Panc1 (cell line): ENCODE data around the gene SAMD14.
A peak's percentile ranks its signal among the peaks of the same experiment; 100 is the strongest.

Experiments used
- CTCF ChIP-seq: fragments of 450-650 bp; IDR thresholded peaks from 2 replicates; pipeline ENCODE4 v1.5.1; 2017; ENCODE audit warnings: mild to moderate bottlenecking
- SIN3A ChIP-seq: IDR thresholded peaks from 2 replicates; pipeline ENCODE4 v1.6.1; 2012; ENCODE audit warnings: low read depth, mild to moderate bottlenecking, low read length, moderate library complexity, borderline replicate concordance; ENCODE audit not compliant: insufficient read depth
- TCF7L2 ChIP-seq: IDR thresholded peaks from 2 replicates; pipeline ENCODE4 v1.6.1; 2011; ENCODE audit warnings: mild to moderate bottlenecking, low read depth, low read length, inconsistent platforms

- TF ChIP-seq CTCF, result peak; percentile 92
- TF ChIP-seq SIN3A, result no peak
- TF ChIP-seq TCF7L2, result no peak
These were observed 50.4 kb downstream of the SAMD14 start for GRCh38 chr17:50079334-50080095.
